Measurements from ENCODE around the gene CACYBP.

The CACYBP gene

DNA sequence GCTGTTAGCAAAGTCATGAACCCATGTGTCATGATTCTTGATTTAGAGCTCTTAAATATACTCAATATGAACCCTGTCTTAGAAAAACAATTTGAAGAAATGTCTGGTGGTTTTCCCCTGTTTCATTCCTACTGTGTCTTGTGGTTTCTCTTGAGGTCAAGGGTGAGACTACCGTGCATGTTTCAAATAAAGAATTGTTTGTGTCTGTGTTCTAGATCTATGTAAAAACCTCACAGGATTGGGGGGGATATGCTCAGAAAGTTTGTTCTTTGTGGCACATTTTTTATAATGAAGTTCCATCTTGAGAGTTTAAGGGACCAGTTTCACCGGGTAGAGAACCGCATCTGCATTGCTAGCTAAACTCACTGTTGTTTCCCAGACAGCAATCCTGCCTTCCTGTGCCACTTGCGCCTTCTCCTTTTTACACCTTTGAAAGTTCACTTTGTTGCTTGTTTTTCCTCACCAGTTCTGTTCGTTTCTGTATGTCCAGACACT is 30.9 kb upstream of the CACYBP start:
- peak overlapping the region; percentile 18; the same call in 1 of the 2 replicates for H3K9ac ChIP-seq (ENCODE audit: low read length)
- TF ChIP-seq EZH2phosphoT487 (IDR thresholded peaks at IDR 0.05; ENCODE audit: low read length) (no peak), EZH2 (optimal IDR thresholded peaks at IDR 0.05; ENCODE audit: low read depth, low read length) (no peak)
- TF ChIP-seq, protein P1, sequence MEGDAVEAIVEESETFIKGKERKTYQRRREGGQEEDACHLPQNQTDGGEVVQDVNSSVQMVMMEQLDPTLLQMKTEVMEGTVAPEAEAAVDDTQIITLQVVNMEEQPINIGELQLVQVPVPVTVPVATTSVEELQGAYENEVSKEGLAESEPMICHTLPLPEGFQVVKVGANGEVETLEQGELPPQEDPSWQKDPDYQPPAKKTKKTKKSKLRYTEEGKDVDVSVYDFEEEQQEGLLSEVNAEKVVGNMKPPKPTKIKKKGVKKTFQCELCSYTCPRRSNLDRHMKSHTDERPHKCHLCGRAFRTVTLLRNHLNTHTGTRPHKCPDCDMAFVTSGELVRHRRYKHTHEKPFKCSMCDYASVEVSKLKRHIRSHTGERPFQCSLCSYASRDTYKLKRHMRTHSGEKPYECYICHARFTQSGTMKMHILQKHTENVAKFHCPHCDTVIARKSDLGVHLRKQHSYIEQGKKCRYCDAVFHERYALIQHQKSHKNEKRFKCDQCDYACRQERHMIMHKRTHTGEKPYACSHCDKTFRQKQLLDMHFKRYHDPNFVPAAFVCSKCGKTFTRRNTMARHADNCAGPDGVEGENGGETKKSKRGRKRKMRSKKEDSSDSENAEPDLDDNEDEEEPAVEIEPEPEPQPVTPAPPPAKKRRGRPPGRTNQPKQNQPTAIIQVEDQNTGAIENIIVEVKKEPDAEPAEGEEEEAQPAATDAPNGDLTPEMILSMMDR (IDR thresholded peaks at IDR 0.05; ENCODE audit: low read length), result no peak
- peak overlapping the region; percentile 71 for H3K4me2 ChIP-seq (ENCODE audit: low read depth, low read length)
- peak overlapping the region; percentile 70 for H3K27ac ChIP-seq (ENCODE audit: low read length)
- H3K36me3 ChIP-seq (replicated peaks; ENCODE audit: insufficient read depth, low read length), result no peaks in the 10 kb centered on the region
- H2AFZ ChIP-seq (ENCODE audit: low read length), result no peak overlapping the region
- H3K4me3 ChIP-seq (ENCODE audit: low read length), result peak overlapping the region; percentile 25
- H3K9me3 ChIP-seq (replicated peaks; ENCODE audit: insufficient read depth, low read length), result no peaks in the 10 kb centered on the region
- H3K4me1 ChIP-seq (ENCODE audit: low read length), result peaks cover 86% of the 10 kb centered on the region
- no peaks in the 10 kb centered on the region for H3K9me2 ChIP-seq (replicated peaks; ENCODE audit: insufficient read depth, low read length)
- H3K27me3 ChIP-seq (replicated peaks; ENCODE audit: insufficient read depth, low read length), result no peaks in the 10 kb centered on the region
- no peaks in the 10 kb centered on the region for H3K79me2 ChIP-seq (ENCODE audit: low read length)
- H4K20me1 ChIP-seq (ENCODE audit: insufficient read depth, low read length), result no peaks in the 10 kb centered on the region
- peak; percentile 96 for DNase-seq
- H3F3A ChIP-seq (ENCODE audit: insufficient read depth, low read length), result peaks cover 74% of the 10 kb centered on the region

GRCh38 chr1:174969977-174970376 is 29.8 kb upstream of the CACYBP start:
- no peaks in the 10 kb centered on the region for H3K9me2 ChIP-seq (replicated peaks; ENCODE audit: insufficient read depth, low read length)
- H3K9me3 ChIP-seq (replicated peaks; ENCODE audit: insufficient read depth, low read length), result no peaks in the 10 kb centered on the region
- H3K27me3 ChIP-seq (replicated peaks; ENCODE audit: insufficient read depth, low read length), result no peaks in the 10 kb centered on the region
- H3F3A ChIP-seq (ENCODE audit: insufficient read depth, low read length), result peaks cover 63% of the 10 kb centered on the region
- H3K9ac ChIP-seq (ENCODE audit: low read length), result no peak overlapping the region
- H3K4me3 ChIP-seq (ENCODE audit: low read length), result no peak overlapping the region
- DNase-seq, result no peak
- H3K79me2 ChIP-seq (ENCODE audit: low read length), result no peaks in the 10 kb centered on the region
- H3K4me1 ChIP-seq (ENCODE audit: low read length), result peaks cover 74% of the 10 kb centered on the region
- peak overlapping the region; percentile 71 for H3K4me2 ChIP-seq (ENCODE audit: low read depth, low read length)
- no peaks in the 10 kb centered on the region for H3K36me3 ChIP-seq (replicated peaks; ENCODE audit: insufficient read depth, low read length)
- no peaks in the 10 kb centered on the region for H4K20me1 ChIP-seq (ENCODE audit: insufficient read depth, low read length)
- TF ChIP-seq EZH2phosphoT487 (IDR thresholded peaks at IDR 0.05; ENCODE audit: low read length), result no peak
- TF ChIP-seq, protein P1 (IDR thresholded peaks at IDR 0.05; ENCODE audit: low read length), result no peak
- TF ChIP-seq EZH2 (optimal IDR thresholded peaks at IDR 0.05; ENCODE audit: low read depth, low read length), result no peak
- H3K27ac ChIP-seq (ENCODE audit: low read length), result peak overlapping the region; percentile 70; the same call in 1 of the 2 replicates
- H2AFZ ChIP-seq (ENCODE audit: low read length), result no peak overlapping the region

GRCh38 chr1:174971466-174971865 is 28.3 kb upstream of the CACYBP start:
- peak overlapping the region; percentile 59 for H3K4me2 ChIP-seq (ENCODE audit: low read depth, low read length)

More at GRCh38 chr1:174971466-174971865, 28.3 kb upstream of the CACYBP start:
- no peaks in the 10 kb centered on the region for H4K20me1 ChIP-seq (ENCODE audit: insufficient read depth, low read length)
- no peaks in the 10 kb centered on the region for H3K27me3 ChIP-seq (replicated peaks; ENCODE audit: insufficient read depth, low read length)
- no peaks in the 10 kb centered on the region for H3K36me3 ChIP-seq (replicated peaks; ENCODE audit: insufficient read depth, low read length)
- H3K79me2 ChIP-seq (ENCODE audit: low read length), result no peaks in the 10 kb centered on the region
- H3K4me1 ChIP-seq (ENCODE audit: low read length), result peaks cover 59% of the 10 kb centered on the region
- H2AFZ ChIP-seq (ENCODE audit: low read length), result 0 out of 2 replicates have a peak overlapping the region, but pooled peaks have one; percentile 5
- peak; percentile 40 for DNase-seq
- H3K4me3 ChIP-seq (ENCODE audit: low read length), result peak overlapping the region; percentile 11
- H3K27ac ChIP-seq (ENCODE audit: low read length), result peak overlapping the region; percentile 54; the same call in 1 of the 2 replicates
- TF ChIP-seq EZH2 (optimal IDR thresholded peaks at IDR 0.05; ENCODE audit: low read depth, low read length), result no peak
- TF ChIP-seq, protein P1 (IDR thresholded peaks at IDR 0.05; ENCODE audit: low read length), result no peak
- H3K9me3 ChIP-seq (replicated peaks; ENCODE audit: insufficient read depth, low read length), result no peaks in the 10 kb centered on the region
- H3K9me2 ChIP-seq (replicated peaks; ENCODE audit: insufficient read depth, low read length), result no peaks in the 10 kb centered on the region
- peak overlapping the region; percentile 16; the same call in 1 of the 2 replicates for H3K9ac ChIP-seq (ENCODE audit: low read length)
- H3F3A ChIP-seq (ENCODE audit: insufficient read depth, low read length), result peaks cover 49% of the 10 kb centered on the region
